Measurements from ENCODE around the gene C1orf185. TPM values are rescaled to one million over a fixed set of nuclear protein-coding genes. Genes with fewer than 3 reads are reported as not detected.

The C1orf185 gene
- total RNA-seq: not detected in 2 replicates

DNA sequence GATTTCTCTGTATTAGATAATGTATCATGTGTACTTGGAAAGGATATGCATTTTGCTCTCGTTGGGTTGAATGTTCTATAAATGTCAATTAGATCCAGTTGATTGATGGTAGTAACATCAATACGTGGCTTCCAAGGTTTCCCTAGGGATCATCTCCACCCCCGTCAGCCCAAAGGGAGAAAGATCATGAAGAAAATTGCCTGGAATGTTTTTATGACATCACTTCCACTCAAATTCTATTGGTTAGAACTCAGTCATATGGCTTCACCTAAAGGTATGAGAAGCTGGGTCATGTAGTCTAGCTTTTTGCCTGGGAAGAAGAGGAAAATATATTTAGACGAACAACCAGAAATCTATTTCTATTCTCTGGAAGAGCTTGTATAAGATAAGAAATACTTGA, at the start of gene C1orf185:
Gene C1orf185, plus strand, starts transcription at position 253 of the 400 bp plus-strand sequence. Its CDS starts 6 bp downstream, at position 259.
- no peak within 1 kb of the TSS for H3K27ac Mint-ChIP-seq
- H3K4me3 Mint-ChIP-seq: no peak within 1 kb of the TSS
- no peak for DNase-seq (ENCODE audit: low spot score)
- H3K27me3 Mint-ChIP-seq (ENCODE audit: insufficient read depth): peaks cover 5% of the 10 kb centered on the region
- intact Hi-C loops (cut with micrococcal nuclease): no loop called here
- H3K4me1 Mint-ChIP-seq (ENCODE audit: low read depth): no peaks in the 10 kb centered on the region
- H3K36me3 Mint-ChIP-seq (ENCODE audit: low read depth): no peaks in the 10 kb centered on the region
- no peaks in the 10 kb centered on the region for H3K9me3 Mint-ChIP-seq

- peaks cover 2% of the 10 kb centered on the region for H3K27me3 Mint-ChIP-seq (ENCODE audit: insufficient read depth)
- DNase-seq (ENCODE audit: low spot score): no peak
- H3K36me3 Mint-ChIP-seq (ENCODE audit: low read depth): no peaks in the 10 kb centered on the region
- H3K9me3 Mint-ChIP-seq: no peaks in the 10 kb centered on the region
- H3K4me3 Mint-ChIP-seq: no peak overlapping the region
- intact Hi-C loops (cut with micrococcal nuclease): loop anchor here (5.0 kb wide), 1 partner anchor 282 kb away; no protein-coding TSS in a partner anchor
- H3K4me1 Mint-ChIP-seq (ENCODE audit: low read depth): no peaks in the 10 kb centered on the region
- H3K27ac Mint-ChIP-seq: no peak overlapping the region
Observed at GRCh38 chr1:51058858-51059257, 43.2 kb upstream of the C1orf185 start.

DNA sequence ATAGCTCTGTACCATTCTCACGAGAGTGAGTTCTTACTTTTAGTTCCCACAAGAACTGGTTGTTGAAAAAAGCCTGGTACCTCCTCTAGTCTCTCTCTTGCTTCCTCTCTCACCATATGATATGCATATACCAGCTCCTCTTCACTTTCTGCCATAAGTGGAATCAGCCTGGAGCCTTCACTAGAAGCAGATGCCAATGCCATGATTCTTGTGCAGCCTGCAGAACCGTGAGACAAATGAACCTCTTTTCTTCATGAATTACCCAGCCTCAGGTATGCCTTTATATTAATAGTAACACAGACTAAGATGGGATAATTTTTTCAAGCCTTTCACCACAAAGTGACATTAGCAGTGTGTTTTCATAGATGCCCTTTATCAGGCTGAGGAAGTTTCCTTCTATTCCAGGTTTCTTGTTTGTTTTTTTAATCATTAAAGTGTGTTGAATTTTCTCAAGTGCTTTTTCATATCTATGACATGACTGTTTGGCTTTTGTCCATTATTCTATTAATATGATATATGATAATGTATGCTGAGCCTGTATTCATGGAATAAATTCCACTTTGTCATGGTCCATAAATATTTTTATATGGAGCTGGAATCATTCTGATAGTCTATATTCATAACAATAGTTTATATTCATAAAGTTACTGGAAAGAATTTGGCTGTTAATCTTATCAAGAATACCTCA, 40.7 kb upstream of the C1orf185 start:
- H3K27me3 Mint-ChIP-seq (ENCODE audit: insufficient read depth): peaks cover 2% of the 10 kb centered on the region
- no peaks in the 10 kb centered on the region for H3K4me1 Mint-ChIP-seq (ENCODE audit: low read depth)
- H3K36me3 Mint-ChIP-seq (ENCODE audit: low read depth): no peaks in the 10 kb centered on the region
- H3K27ac Mint-ChIP-seq: no peak overlapping the region
- DNase-seq (ENCODE audit: low spot score): no peak
- intact Hi-C loops (cut with micrococcal nuclease): no loop called here
- no peaks in the 10 kb centered on the region for H3K9me3 Mint-ChIP-seq
- no peak overlapping the region for H3K4me3 Mint-ChIP-seq

- no peak for DNase-seq (ENCODE audit: low spot score)
- Mint-ChIP-seq H3K27ac (no peak overlapping the region), H3K4me1 (ENCODE audit: low read depth) (no peaks in the 10 kb centered on the region)
Observed at GRCh38 chr1:51063121-51063520, 38.9 kb upstream of the C1orf185 start.

GRCh38 chr1:51070011-51070410, 32.0 kb upstream of the C1orf185 start:
- no peaks in the 10 kb centered on the region for H3K4me1 Mint-ChIP-seq (ENCODE audit: low read depth)
- no peaks in the 10 kb centered on the region for H3K9me3 Mint-ChIP-seq
- intact Hi-C loops (cut with micrococcal nuclease): no loop called here
- H3K27ac Mint-ChIP-seq: no peak overlapping the region
- DNase-seq (ENCODE audit: low spot score): no peak
- H3K36me3 Mint-ChIP-seq (ENCODE audit: low read depth): no peaks in the 10 kb centered on the region
- peaks cover 12% of the 10 kb centered on the region for H3K27me3 Mint-ChIP-seq (ENCODE audit: insufficient read depth)
- no peak overlapping the region for H3K4me3 Mint-ChIP-seq

More at GRCh38 chr1:51063121-51063520, 38.9 kb upstream of the C1orf185 start:
- no peaks in the 10 kb centered on the region for H3K36me3 Mint-ChIP-seq (ENCODE audit: low read depth)
- no peaks in the 10 kb centered on the region for H3K9me3 Mint-ChIP-seq
- H3K4me3 Mint-ChIP-seq: no peak overlapping the region
- intact Hi-C loops (cut with micrococcal nuclease): no loop called here
- H3K27me3 Mint-ChIP-seq (ENCODE audit: insufficient read depth): peaks cover 6% of the 10 kb centered on the region

GRCh38 chr1:51070640-51071039, 31.4 kb upstream of the C1orf185 start:
- H3K9me3 Mint-ChIP-seq: no peaks in the 10 kb centered on the region
- no peak for DNase-seq (ENCODE audit: low spot score)
- no peaks in the 10 kb centered on the region for H3K36me3 Mint-ChIP-seq (ENCODE audit: low read depth)
- intact Hi-C loops (cut with micrococcal nuclease): no loop called here
- H3K27ac Mint-ChIP-seq: no peak overlapping the region
- peaks cover 12% of the 10 kb centered on the region for H3K27me3 Mint-ChIP-seq (ENCODE audit: insufficient read depth)
- H3K4me1 Mint-ChIP-seq (ENCODE audit: low read depth): no peaks in the 10 kb centered on the region
- H3K4me3 Mint-ChIP-seq: no peak overlapping the region

DNA sequence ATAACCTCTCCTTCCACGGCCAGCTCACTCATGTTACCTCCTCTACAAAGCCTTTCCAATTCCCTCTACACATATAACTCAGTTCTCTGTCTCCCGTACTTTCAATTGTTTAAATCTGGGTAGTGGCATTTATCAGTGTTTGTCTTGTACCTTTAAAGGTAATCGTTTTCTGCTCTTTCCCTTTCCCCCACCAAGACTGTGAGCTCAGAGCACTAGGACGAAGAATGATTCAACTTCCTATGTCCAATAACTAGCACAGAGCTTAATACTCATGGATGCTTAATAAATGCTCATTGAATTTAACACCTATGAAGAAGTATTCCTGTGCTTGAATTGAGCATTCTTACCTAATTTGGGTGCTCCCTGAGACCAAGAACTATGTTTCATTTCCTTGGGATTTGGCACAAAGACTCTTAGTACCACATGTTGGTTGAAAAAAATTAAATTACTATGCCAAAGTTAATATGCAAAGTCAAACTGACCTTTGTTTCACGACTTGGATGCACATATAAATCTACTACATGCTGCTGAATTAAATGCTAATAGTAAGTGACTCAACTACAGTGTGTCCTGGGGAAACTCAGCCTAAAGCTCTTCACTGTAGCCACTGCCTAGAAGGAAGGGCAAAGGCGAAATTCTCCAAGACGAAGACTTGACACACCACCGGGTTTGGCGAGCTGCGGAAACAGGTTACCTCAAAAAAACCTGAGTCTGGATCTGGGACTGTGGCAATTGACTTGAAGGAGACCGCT, 30.6 kb upstream of the C1orf185 start:
- Mint-ChIP-seq H3K27ac (no peak overlapping the region), H3K36me3 (ENCODE audit: low read depth) (no peaks in the 10 kb centered on the region), H3K9me3 (no peaks in the 10 kb centered on the region), H3K27me3 (ENCODE audit: insufficient read depth) (peaks cover 15% of the 10 kb centered on the region), H3K4me1 (ENCODE audit: low read depth) (no peaks in the 10 kb centered on the region), H3K4me3 (no peak overlapping the region)
- no peak for DNase-seq (ENCODE audit: low spot score)
- intact Hi-C loops (cut with micrococcal nuclease): no loop called here

DNA sequence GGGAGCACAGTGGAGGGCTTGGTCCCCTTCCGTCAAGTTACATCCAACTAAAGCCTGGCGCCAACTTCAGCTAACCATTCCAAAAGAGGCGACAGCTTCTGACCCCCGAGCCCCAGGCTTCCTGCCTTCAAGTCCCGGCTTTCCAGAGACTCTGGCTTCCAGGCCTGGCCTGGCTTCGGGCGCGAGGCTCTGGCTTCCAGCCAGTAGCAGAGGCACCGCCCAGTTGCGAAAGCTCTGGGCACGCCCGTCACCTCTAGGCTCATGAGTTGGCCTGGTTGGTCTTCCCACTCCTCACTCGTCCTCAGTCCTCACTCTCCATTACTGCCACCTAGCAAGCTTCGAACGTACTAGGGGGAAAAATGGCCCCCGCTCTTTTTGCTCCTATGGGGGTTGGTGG, 30.0 kb upstream of the C1orf185 start:
- Mint-ChIP-seq H3K9me3 (no peaks in the 10 kb centered on the region), H3K27me3 (ENCODE audit: insufficient read depth) (peaks cover 15% of the 10 kb centered on the region)

DNA sequence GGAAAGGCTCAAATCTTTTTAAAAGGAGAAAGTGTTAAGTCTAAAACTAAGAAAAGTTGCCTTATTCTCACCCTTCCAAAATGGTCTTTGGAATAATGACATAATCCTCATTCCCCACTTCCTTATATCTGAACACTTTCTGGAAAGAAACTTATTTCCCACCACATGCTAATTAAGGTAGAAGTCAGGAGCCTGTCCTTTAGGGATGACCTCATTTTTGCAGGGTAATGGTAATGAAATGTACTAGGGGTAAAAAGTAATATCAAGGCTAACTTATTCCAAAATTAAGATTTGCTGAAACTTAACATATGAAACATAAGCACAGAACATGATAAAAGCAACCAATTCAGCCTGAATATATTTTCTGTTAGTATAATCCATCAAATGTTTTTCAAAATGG, 29.4 kb upstream of the C1orf185 start:
- Mint-ChIP-seq H3K36me3 (ENCODE audit: low read depth) (no peaks in the 10 kb centered on the region), H3K4me3 (no peak overlapping the region), H3K4me1 (ENCODE audit: low read depth) (no peaks in the 10 kb centered on the region), H3K27ac (no peak overlapping the region), H3K27me3 (ENCODE audit: insufficient read depth) (peaks cover 9% of the 10 kb centered on the region), H3K9me3 (no peaks in the 10 kb centered on the region)
- intact Hi-C loops (cut with micrococcal nuclease): no loop called here
- no peak for DNase-seq (ENCODE audit: low spot score)

More for the DNA sequence above, 30.0 kb upstream of the C1orf185 start:
- Mint-ChIP-seq H3K27ac (no peak overlapping the region), H3K4me1 (ENCODE audit: low read depth) (no peaks in the 10 kb centered on the region), H3K4me3 (no peak overlapping the region), H3K36me3 (ENCODE audit: low read depth) (no peaks in the 10 kb centered on the region)
- intact Hi-C loops (cut with micrococcal nuclease): no loop called here
- DNase-seq (ENCODE audit: low spot score): no peak

DNA sequence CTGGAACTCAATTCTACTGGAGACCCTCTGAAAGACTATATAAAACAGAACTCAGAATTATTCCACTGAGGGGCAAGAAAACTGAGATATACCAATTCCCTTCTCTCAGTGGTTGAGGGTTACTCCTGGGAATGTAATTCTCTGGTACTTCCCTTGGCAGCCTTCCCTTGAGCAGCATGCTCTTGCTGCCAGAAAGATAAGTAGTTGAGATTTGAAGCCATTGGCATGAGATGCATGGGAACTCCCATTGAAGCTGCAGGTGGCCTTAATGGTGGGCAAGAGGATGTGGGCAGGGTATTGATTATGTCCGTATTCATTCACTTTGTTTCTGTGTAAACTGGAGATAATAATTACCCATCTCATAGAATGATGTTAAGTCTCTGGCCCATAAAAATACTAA, 28.6 kb upstream of the C1orf185 start:
- peaks cover 9% of the 10 kb centered on the region for H3K27me3 Mint-ChIP-seq (ENCODE audit: insufficient read depth)
- H3K4me1 Mint-ChIP-seq (ENCODE audit: low read depth): no peaks in the 10 kb centered on the region
- H3K27ac Mint-ChIP-seq: no peak overlapping the region
- no peaks in the 10 kb centered on the region for H3K36me3 Mint-ChIP-seq (ENCODE audit: low read depth)
- no peak overlapping the region for H3K4me3 Mint-ChIP-seq
- no peaks in the 10 kb centered on the region for H3K9me3 Mint-ChIP-seq
- intact Hi-C loops (cut with micrococcal nuclease): no loop called here
- no peak for DNase-seq (ENCODE audit: low spot score)

DNA sequence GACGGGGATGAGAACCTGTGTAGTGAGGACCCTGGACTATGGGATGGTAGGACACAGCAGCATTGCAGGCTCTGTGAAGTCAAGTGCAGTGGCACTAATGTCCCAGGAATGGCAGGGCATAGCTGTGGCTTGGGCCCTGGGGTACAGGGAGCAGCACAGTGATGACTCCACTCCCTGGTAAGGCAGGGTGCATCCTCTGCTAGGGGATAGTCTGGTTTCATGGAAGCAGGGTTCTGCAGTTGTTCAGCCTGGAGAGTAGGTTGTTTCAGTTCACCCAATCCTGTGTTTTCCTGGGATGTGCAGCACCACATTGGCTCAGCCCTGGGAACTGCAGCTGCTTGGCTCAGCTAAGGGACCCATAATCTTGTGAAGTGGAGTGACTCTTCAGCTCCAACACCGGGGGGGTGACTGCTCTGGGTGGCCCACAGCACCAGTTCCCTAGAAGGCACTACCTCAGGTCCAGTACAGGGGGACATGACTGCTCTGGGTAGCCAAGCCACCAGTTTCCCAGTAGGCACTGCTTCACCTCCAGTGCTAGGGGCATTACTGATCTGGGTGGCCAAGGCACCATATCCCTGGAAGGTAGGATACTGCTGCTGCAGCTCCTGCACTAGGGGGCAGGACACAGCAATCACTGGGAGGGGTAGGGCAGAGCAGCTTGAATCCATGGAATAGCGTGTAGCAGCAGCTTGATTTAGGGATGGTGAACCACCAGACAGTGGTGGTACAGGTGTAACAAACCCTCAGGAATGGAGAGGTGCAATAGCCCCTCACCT, 15.3 kb upstream of the C1orf185 start:
- Mint-ChIP-seq H3K4me1 (ENCODE audit: low read depth) (no peaks in the 10 kb centered on the region), H3K9me3 (no peaks in the 10 kb centered on the region), H3K27me3 (ENCODE audit: insufficient read depth) (peaks cover 11% of the 10 kb centered on the region), H3K27ac (no peak overlapping the region), H3K4me3 (no peak overlapping the region), H3K36me3 (ENCODE audit: low read depth) (no peaks in the 10 kb centered on the region)
- intact Hi-C loops (cut with micrococcal nuclease): no loop called here
- no peak for DNase-seq (ENCODE audit: low spot score)

- H3K4me3 Mint-ChIP-seq: no peak overlapping the region
- H3K27me3 Mint-ChIP-seq (ENCODE audit: insufficient read depth): peaks cover 9% of the 10 kb centered on the region
- H3K36me3 Mint-ChIP-seq (ENCODE audit: low read depth): no peaks in the 10 kb centered on the region
- intact Hi-C loops (cut with micrococcal nuclease): no loop called here
- DNase-seq (ENCODE audit: low spot score): no peak
- H3K27ac Mint-ChIP-seq: no peak overlapping the region
- no peaks in the 10 kb centered on the region for H3K9me3 Mint-ChIP-seq
- no peaks in the 10 kb centered on the region for H3K4me1 Mint-ChIP-seq (ENCODE audit: low read depth)
Observed at GRCh38 chr1:51088474-51088873, 13.6 kb upstream of the C1orf185 start.

GRCh38 chr1:51093581-51093980, 8.4 kb upstream of the C1orf185 start:
- Mint-ChIP-seq H3K9me3 (no peaks in the 10 kb centered on the region), H3K4me1 (ENCODE audit: low read depth) (no peaks in the 10 kb centered on the region), H3K27me3 (ENCODE audit: insufficient read depth) (peaks cover 9% of the 10 kb centered on the region), H3K27ac (no peak overlapping the region), H3K4me3 (no peak overlapping the region), H3K36me3 (ENCODE audit: low read depth) (no peaks in the 10 kb centered on the region)
- intact Hi-C loops (cut with micrococcal nuclease): no loop called here
- no peak for DNase-seq (ENCODE audit: low spot score)
